ENCODE data around the gene TMOD1.

Gene TMOD1

DNA sequence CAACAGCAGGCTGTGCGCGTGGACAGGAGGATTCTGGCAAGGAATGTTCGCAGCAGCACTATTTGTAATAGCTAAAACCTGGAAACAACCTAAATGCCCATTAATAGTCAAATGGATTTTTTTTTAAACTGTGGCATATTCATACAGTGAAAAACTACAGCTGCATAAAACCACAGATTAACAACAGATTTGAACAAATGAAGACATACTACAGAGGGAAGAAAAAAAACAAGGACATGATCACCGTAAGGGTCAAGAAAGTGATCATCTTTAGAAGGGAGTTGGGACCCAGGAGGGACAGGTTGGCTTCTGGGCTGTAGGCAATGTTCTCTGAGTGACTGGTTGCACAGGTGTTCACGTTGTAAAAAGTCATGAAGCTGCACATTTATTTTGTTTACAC, 1.2 kb upstream of the TMOD1 start:
- TF ChIP-seq, protein P1, sequence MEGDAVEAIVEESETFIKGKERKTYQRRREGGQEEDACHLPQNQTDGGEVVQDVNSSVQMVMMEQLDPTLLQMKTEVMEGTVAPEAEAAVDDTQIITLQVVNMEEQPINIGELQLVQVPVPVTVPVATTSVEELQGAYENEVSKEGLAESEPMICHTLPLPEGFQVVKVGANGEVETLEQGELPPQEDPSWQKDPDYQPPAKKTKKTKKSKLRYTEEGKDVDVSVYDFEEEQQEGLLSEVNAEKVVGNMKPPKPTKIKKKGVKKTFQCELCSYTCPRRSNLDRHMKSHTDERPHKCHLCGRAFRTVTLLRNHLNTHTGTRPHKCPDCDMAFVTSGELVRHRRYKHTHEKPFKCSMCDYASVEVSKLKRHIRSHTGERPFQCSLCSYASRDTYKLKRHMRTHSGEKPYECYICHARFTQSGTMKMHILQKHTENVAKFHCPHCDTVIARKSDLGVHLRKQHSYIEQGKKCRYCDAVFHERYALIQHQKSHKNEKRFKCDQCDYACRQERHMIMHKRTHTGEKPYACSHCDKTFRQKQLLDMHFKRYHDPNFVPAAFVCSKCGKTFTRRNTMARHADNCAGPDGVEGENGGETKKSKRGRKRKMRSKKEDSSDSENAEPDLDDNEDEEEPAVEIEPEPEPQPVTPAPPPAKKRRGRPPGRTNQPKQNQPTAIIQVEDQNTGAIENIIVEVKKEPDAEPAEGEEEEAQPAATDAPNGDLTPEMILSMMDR (IDR thresholded peaks at IDR 0.05; ENCODE audit: low read depth, low read length): no peak
- no peak for DNase-seq (ENCODE audit: low read depth, low spot score)
- no peak overlapping the region for H3K4me3 ChIP-seq (ENCODE audit: low read depth, low read length)
- in situ Hi-C loops (cut with HindIII; ENCODE audit: low sequenced_read_pairs): no loop called here

DNA sequence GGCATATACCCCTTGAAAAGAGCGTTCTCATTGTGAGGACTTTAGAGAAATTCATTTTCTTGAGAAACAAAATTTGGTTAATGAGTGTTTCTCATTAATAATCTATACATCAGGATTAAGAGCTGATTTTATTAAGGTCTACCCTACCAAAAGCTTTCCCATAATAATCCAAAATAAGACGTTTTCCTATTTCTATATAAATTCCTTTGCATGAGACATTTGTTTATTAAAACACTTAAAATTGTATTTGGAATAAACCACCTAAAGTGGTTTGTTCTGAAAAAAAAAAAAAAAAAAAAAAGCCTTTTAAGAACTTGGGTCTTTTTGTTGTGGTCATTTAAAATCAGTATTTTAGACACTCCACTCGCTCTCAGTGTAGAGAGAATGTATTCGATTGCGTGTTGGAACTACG, 695 bp upstream of the TMOD1 start:
- no peak for DNase-seq (ENCODE audit: low read depth, low spot score)

DNA sequence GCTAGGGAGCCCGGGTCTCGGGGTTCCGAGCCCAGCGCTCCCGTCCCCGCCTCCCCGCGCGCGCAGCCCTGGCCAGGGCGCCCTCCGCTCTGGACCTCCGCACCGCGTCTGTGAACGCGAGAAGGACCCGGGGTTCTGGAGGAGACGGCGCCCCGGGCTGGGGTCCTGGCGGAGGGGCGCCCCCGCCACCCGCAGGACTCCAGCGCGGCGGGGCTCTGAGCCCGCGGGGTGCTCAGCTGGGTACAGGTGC, 431 bp downstream of the TMOD1 start:
- peak overlapping the region; percentile 40 for H3K4me3 ChIP-seq (ENCODE audit: low read depth, low read length)
- in situ Hi-C loops (cut with HindIII; ENCODE audit: low sequenced_read_pairs): no loop called here
- TF ChIP-seq, protein P1 (IDR thresholded peaks at IDR 0.05; ENCODE audit: low read depth, low read length): no peak
- no peak for DNase-seq (ENCODE audit: low read depth, low spot score)

More for the DNA sequence above, 695 bp upstream of the TMOD1 start:
- TF ChIP-seq, protein P1 (IDR thresholded peaks at IDR 0.05; ENCODE audit: low read depth, low read length): no peak
- no peak overlapping the region for H3K4me3 ChIP-seq (ENCODE audit: low read depth, low read length)
- in situ Hi-C loops (cut with HindIII; ENCODE audit: low sequenced_read_pairs): no loop called here

DNA sequence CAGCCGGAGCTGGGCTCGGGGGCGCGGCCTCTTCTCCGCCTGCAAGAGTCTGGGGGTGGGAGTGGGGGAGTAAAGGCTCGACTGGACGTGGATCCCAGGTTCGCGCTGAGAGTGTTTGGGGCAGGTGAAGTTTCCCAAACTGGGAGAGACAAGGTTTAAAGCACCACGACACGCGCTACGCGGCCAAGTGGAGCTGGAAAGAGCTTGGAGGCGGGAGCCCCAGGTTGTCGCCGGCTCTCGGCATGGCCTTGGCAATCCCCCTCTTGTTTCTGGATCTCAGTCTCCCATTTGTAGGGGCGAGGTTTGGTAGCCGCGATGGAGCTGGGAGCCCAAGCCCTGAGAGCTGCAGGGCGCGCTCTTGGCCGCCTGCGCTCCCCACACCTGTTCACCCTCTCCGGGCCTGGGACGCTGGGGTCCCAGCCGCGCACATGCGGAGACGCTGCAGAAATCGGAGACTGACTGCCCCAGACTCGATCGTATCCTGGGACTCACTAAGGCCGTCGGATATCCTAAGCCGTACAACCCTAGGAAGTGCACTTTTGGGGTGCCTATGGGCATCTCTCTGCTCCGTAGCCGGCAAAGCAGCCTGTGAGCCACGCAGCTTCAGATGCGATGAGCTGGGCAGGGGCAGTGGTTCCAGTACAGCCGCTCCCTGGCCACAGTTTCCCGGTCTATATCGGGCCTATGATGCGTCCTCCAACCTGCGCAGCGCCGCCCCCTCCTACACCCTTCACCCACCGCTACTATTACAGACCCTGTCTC, 937 bp downstream of the TMOD1 start:
- TF ChIP-seq, protein P1 (IDR thresholded peaks at IDR 0.05; ENCODE audit: low read depth, low read length): no peak
- in situ Hi-C loops (cut with HindIII; ENCODE audit: low sequenced_read_pairs): no loop called here
- H3K4me3 ChIP-seq (ENCODE audit: low read depth, low read length): peak overlapping the region; percentile 40
- no peak for DNase-seq (ENCODE audit: low read depth, low spot score)

DNA sequence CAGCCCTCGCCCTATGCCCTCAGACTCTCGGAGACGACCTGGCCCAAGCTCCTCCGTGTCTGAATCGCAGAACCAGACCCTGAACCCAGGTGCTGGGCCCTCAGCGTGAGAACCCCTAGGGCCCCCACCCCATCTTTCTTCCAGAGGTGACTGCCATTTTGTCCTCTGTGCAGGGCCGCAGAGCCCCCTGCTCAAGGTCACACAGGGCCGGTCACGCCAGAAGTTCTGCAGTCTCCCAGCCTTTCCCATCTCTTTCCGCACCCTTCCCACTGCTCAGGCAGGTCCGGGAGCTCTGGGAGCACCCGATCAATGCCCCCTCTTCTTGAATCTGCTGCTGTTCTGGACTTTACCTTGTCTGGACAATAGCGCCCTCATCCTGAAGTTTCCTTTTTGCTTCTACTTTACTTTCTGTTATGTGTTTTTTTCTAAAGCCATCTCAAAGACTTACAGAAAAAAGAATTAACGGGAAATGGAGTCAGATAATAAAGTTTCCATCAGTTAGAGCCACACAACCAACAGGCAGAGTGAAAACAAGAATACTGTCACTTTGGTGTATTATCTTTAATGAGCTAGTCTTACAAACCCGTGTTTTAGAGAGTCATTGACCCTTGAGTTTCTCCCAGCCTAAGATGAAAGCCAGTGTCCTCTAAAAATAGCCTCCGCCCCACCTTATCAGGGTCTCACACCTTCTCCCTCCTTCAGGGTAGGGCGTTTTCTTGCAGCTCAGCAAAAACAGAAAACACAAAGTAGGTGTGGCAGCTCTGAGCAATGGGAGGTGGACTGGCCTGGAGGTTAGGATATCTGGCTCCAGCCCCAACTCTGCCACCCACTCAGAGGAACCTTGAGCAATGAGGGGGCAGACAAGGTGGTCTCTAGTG, 1.8 kb downstream of the TMOD1 start:
- TF ChIP-seq, protein P1 (IDR thresholded peaks at IDR 0.05; ENCODE audit: low read depth, low read length): no peak
- DNase-seq (ENCODE audit: low read depth, low spot score): no peak
- H3K4me3 ChIP-seq (ENCODE audit: low read depth, low read length): no peak overlapping the region
- in situ Hi-C loops (cut with HindIII; ENCODE audit: low sequenced_read_pairs): no loop called here

DNA sequence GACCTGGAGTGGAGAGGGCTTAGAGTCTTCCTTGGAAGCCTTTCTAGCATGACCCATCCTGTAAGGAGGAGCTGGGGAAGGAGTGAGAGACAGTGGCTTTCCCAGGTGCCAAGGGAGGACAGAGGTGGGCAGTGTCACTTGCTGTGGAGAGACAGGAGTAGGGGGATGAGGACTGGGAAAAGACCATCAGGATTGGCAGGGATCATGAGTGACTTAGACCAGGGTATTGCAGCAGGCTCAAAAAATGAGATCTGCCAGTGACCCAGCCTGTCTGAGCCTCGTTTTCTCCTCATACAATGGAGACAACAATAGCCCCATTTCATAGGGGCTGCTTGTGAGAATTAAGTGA, 2.4 kb downstream of the TMOD1 start:
- TF ChIP-seq, protein P1 (IDR thresholded peaks at IDR 0.05; ENCODE audit: low read depth, low read length): no peak
- no peak for DNase-seq (ENCODE audit: low read depth, low spot score)
- H3K4me3 ChIP-seq (ENCODE audit: low read depth, low read length): no peak overlapping the region
- in situ Hi-C loops (cut with HindIII; ENCODE audit: low sequenced_read_pairs): no loop called here
